GM23338 (cell line): Measurements from ENCODE around the gene CDK2. TPM values are rescaled to one million over a fixed set of nuclear protein-coding genes. Genes with fewer than 3 reads are reported as not detected.

Source experiments
- ATAC-seq: fragments of 200-7000 bp; cut with Tn5 transposase; 3 replicates; pipeline ENCODE4 v1.9.1; 2020
- DNase-seq: peaks from one replicate; pipeline ENCODE4 v3.0.0-alpha.2; 2015; ENCODE audit warnings: low spot score
- H2AFZ ChIP-seq: fragments of 200-600 bp; sonication (generic); 2 replicates; pipeline ENCODE4 v1.8.0; 2016; ENCODE audit warnings: antibody characterized with exemption, mild to moderate bottlenecking, moderate library complexity
- H3F3A ChIP-seq: fragments of 200-600 bp; sonication (generic); replicated peaks from 2 replicates; pipeline ENCODE4 v1.8.0; 2017; ENCODE audit warnings: antibody characterized with exemption, mixed run types, low read depth
- H3K27ac ChIP-seq: fragments of 200-600 bp; sonication (generic); 2 replicates; pipeline ENCODE4 v1.6.1; 2016; ENCODE audit warnings: low read depth
- H3K27me3 ChIP-seq: fragments of 200-600 bp; sonication (generic); 2 replicates; pipeline ENCODE4 v1.8.0; 2016; ENCODE audit warnings: mild to moderate bottlenecking, mixed run types, moderate library complexity; ENCODE audit not compliant: insufficient read depth
- H3K36me3 ChIP-seq: fragments of 200-600 bp; sonication (generic); 2 replicates; pipeline ENCODE4 v1.8.0; 2016; ENCODE audit warnings: mild to moderate bottlenecking; ENCODE audit not compliant: insufficient read depth
- H3K4me1 ChIP-seq: fragments of 200-600 bp; sonication (generic); 2 replicates; pipeline ENCODE4 v1.8.0; 2016; ENCODE audit warnings: mild to moderate bottlenecking, moderate library complexity; ENCODE audit not compliant: insufficient read depth
- H3K4me2 ChIP-seq: fragments of 200-600 bp; sonication (generic); 2 replicates; pipeline ENCODE4 v1.7.1; 2017; ENCODE audit warnings: mixed run types
- H3K4me3 ChIP-seq: fragments of 200-600 bp; sonication (generic); 2 replicates; pipeline ENCODE4 v1.6.1; 2016; ENCODE audit warnings: mixed run types
- H3K79me2 ChIP-seq: fragments of 200-600 bp; sonication (generic); replicated peaks from 2 replicates; pipeline ENCODE4 v1.8.0; 2017; ENCODE audit warnings: mild to moderate bottlenecking; ENCODE audit not compliant: insufficient read depth
- H3K9me2 ChIP-seq: fragments of 200-600 bp; sonication (generic); 2 replicates; pipeline ENCODE4 v1.8.0; 2017; ENCODE audit not compliant: insufficient read depth
- H4K20me1 ChIP-seq: fragments of 200-600 bp; sonication (generic); replicated peaks from 2 replicates; pipeline ENCODE4 v1.8.0; 2017; ENCODE audit warnings: mild to moderate bottlenecking; ENCODE audit not compliant: insufficient read depth
- H3K27ac Mint-ChIP-seq: 2 replicates; pipeline ENCODE4 v1.8.0; 2020; ENCODE audit warnings: inconsistent platforms, mild to moderate bottlenecking, moderate library complexity, mixed read lengths
- H3K27me3 Mint-ChIP-seq: 3 replicates; pipeline ENCODE4 v1.8.0; 2022; ENCODE audit warnings: low read depth, mild to moderate bottlenecking, moderate library complexity, mixed read lengths, inconsistent platforms; ENCODE audit not compliant: insufficient read depth, poor library complexity
- H3K36me3 Mint-ChIP-seq: 3 replicates; pipeline ENCODE4 v1.8.0; 2021; ENCODE audit warnings: low read depth, mild to moderate bottlenecking, inconsistent platforms, moderate library complexity, mixed read lengths
- H3K4me1 Mint-ChIP-seq: 3 replicates; pipeline ENCODE4 v1.8.0; 2020; ENCODE audit warnings: mild to moderate bottlenecking, inconsistent platforms, mixed read lengths
- H3K4me3 Mint-ChIP-seq: 3 replicates; pipeline ENCODE4 v1.8.0; 2021; ENCODE audit warnings: moderate library complexity, mild to moderate bottlenecking, inconsistent platforms, mixed read lengths
- H3K9me3 Mint-ChIP-seq: 3 replicates; pipeline ENCODE4 v1.8.0; 2020; ENCODE audit warnings: moderate library complexity, mild to moderate bottlenecking, inconsistent platforms, mixed read lengths
- CREB1 ChIP-seq: fragments of 250-450 bp; sonication (Bioruptor Pico); IDR thresholded peaks from 2 replicates; pipeline ENCODE4 v1.5.0; 2020; ENCODE audit warnings: low read depth, mild to moderate bottlenecking, moderate library complexity
- EZH2 ChIP-seq: fragments of 200-600 bp; sonication (generic); IDR thresholded peaks from one replicate; pipeline ENCODE4 v1.8.0; 2017; ENCODE audit warnings: antibody characterized with exemption, mild to moderate bottlenecking, low read depth; ENCODE audit not compliant: unreplicated experiment
- JUNB ChIP-seq: IDR thresholded peaks from one replicate; pipeline ENCODE4 v1.6.1; 2016; ENCODE audit warnings: antibody characterized with exemption; ENCODE audit not compliant: unreplicated experiment
- NANOG ChIP-seq: IDR thresholded peaks from 2 replicates; pipeline ENCODE4 v1.6.1; 2016; ENCODE audit warnings: antibody characterized with exemption, borderline replicate concordance
- POLR2AphosphoS5 ChIP-seq: IDR thresholded peaks from 2 replicates; pipeline ENCODE4 v1.6.1; 2016; ENCODE audit warnings: antibody characterized with exemption, low read depth
- STAT1 ChIP-seq: IDR thresholded peaks from one replicate; pipeline ENCODE4 v1.6.1; 2016; ENCODE audit warnings: antibody characterized with exemption; ENCODE audit not compliant: unreplicated experiment
- polyA plus RNA-seq: library from polyadenylated mRNA; unstranded; fragments of >200 nt; fragmentation: Nextera tagmentation; extraction: Ambion mirVana; gene quantifications from 2 replicates; pipeline ENCODE4 v1.2.1, GENCODE V29; 2016
- total RNA-seq: library from RNA; depleted of rRNA; stranded (reverse); fragments of >200 nt; shearing (Covaris generic); gene quantifications from 2 replicates; pipeline ENCODE4 v1.2.3, GENCODE V29; 2014
- TF ChIP-seq, protein P1 (sequence below): IDR thresholded peaks from 2 replicates; pipeline ENCODE4 v1.6.1; 2016; ENCODE audit warnings: antibody characterized with exemption
- TF ChIP-seq, protein P2 (sequence below): IDR thresholded peaks from one replicate; pipeline ENCODE4 v1.6.1; 2018; ENCODE audit warnings: antibody characterized with exemption; ENCODE audit not compliant: unreplicated experiment
- TF ChIP-seq, protein P3 (sequence below), 2 experiments: fragments of 200-600 bp in 1 of 2; sonication (generic) in 1 of 2; conservative IDR thresholded peaks; 2 replicates each; pipeline versions ENCODE4 v1.5.1 to v1.6.1; 2016 to 2017; ENCODE audit warnings: antibody characterized with exemption in 2 of 2, low read depth in 2 of 2, mild to moderate bottlenecking in 2 of 2, moderate library complexity in 1 of 2

CDK2 gene
- total and polyA plus RNA-seq, 2 experiments from 2014 or later: 15.2 to 31.0 TPM

GRCh38 chr12:55931317-55931779, 35.3 kb upstream of the CDK2 start:
- Histone ChIP-seq H3K79me2 (peaks cover 4% of the 10 kb centered on the region), H3F3A (peaks cover 11% of the 10 kb centered on the region), H3K4me2 (peak overlapping the region; percentile 86), H3K27me3 (peaks cover 40% of the 10 kb centered on the region), H3K4me1 (peaks cover 42% of the 10 kb centered on the region), H3K36me3 (no peaks in the 10 kb centered on the region), H3K4me3 (peak overlapping the region; percentile 75), H2AFZ (peak overlapping the region; percentile 96), H3K9me2 (no peaks in the 10 kb centered on the region), H3K27ac (no peak overlapping the region; the same call in 1 of the 2 replicates), H4K20me1 (no peaks in the 10 kb centered on the region)
- TF ChIP-seq NANOG: no peak
- TF ChIP-seq EZH2: no peak
- TF ChIP-seq, protein P1, sequence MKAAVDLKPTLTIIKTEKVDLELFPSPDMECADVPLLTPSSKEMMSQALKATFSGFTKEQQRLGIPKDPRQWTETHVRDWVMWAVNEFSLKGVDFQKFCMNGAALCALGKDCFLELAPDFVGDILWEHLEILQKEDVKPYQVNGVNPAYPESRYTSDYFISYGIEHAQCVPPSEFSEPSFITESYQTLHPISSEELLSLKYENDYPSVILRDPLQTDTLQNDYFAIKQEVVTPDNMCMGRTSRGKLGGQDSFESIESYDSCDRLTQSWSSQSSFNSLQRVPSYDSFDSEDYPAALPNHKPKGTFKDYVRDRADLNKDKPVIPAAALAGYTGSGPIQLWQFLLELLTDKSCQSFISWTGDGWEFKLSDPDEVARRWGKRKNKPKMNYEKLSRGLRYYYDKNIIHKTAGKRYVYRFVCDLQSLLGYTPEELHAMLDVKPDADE: no peak
- TF ChIP-seq CREB1 (CRISPR knock-in tag): no peak
- Mint-ChIP-seq H3K27ac (peak overlapping the region; percentile 34; the same call in 1 of the 2 replicates), H3K36me3 (peaks cover 4% of the 10 kb centered on the region; the same call in 1 of the 3 replicates), H3K9me3 (no peaks in the 10 kb centered on the region; the same call in 2 of the 3 replicates), H3K4me3 (peak overlapping the region; percentile 81), H3K27me3 (peaks cover 29% of the 10 kb centered on the region), H3K4me1 (peaks cover 28% of the 10 kb centered on the region)
- DNase-seq (no peak), ATAC-seq (no peak)

DNA sequence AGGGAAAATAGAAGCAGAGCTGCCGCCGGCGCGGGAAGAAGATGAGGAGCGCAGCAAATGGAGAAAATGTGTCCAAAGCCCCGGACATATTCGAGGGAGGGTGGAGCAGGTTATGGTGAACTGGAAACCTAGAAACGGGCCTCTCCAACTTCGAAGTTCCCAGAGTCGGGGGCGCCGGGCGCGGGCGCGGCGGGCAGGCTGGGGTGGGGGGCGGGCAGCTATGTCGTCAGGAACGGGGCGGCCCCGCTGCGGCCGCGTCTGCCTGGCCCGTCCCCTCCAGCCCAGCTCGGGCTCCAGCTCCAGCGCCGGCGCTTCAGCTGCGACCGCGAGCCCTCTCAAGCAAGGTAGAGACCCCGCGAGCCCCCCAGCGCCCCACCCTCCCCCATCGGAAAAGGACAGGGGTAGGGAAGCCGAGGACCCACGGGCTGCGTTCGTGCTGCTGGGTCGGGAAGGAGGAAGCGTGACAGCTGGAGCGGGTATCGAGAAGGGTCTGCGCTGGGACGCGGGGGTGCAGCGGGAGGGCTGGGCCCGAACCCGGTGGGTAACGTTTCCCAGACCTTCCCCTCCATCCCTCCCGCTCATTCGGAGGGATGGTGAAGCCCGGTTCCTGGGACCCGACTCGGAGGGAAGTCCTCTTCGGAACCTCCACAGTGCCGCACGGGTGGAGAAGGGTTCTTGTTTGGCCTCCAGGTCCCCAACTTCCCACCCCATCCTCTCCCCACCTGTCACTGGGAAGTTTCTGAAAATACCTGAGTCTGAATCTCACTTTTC, 34.7 kb upstream of the CDK2 start:
- H3F3A ChIP-seq: peaks cover 11% of the 10 kb centered on the region
- no peaks in the 10 kb centered on the region for H3K79me2 ChIP-seq
- H3K27ac Mint-ChIP-seq: peak overlapping the region; percentile 34; the same call in 1 of the 2 replicates
- H3K9me3 Mint-ChIP-seq: no peaks in the 10 kb centered on the region; the same call in 2 of the 3 replicates
- DNase-seq: peak; percentile 70
- ATAC-seq: peak; percentile 22
- H3K9me2 ChIP-seq: no peaks in the 10 kb centered on the region
- peaks cover 43% of the 10 kb centered on the region for H3K27me3 ChIP-seq
- peak overlapping the region; percentile 96 for H2AFZ ChIP-seq
- H3K27me3 Mint-ChIP-seq: peaks cover 27% of the 10 kb centered on the region
- no peaks in the 10 kb centered on the region for H4K20me1 ChIP-seq
- peaks cover 28% of the 10 kb centered on the region for H3K4me1 Mint-ChIP-seq
- H3K4me3 Mint-ChIP-seq: peak overlapping the region; percentile 81
- H3K36me3 Mint-ChIP-seq: peaks cover 4% of the 10 kb centered on the region; the same call in 1 of the 3 replicates
- H3K4me2 ChIP-seq: peak overlapping the region; percentile 86
- H3K4me1 ChIP-seq: peaks cover 42% of the 10 kb centered on the region
- H3K27ac ChIP-seq: no peak overlapping the region; the same call in 1 of the 2 replicates
- peak overlapping the region; percentile 75 for H3K4me3 ChIP-seq
- H3K36me3 ChIP-seq: no peaks in the 10 kb centered on the region
- TF ChIP-seq JUNB: no peak
- TF ChIP-seq POLR2AphosphoS5: no peak; the same call in 1 of the 2 replicates
- TF ChIP-seq, protein P2, sequence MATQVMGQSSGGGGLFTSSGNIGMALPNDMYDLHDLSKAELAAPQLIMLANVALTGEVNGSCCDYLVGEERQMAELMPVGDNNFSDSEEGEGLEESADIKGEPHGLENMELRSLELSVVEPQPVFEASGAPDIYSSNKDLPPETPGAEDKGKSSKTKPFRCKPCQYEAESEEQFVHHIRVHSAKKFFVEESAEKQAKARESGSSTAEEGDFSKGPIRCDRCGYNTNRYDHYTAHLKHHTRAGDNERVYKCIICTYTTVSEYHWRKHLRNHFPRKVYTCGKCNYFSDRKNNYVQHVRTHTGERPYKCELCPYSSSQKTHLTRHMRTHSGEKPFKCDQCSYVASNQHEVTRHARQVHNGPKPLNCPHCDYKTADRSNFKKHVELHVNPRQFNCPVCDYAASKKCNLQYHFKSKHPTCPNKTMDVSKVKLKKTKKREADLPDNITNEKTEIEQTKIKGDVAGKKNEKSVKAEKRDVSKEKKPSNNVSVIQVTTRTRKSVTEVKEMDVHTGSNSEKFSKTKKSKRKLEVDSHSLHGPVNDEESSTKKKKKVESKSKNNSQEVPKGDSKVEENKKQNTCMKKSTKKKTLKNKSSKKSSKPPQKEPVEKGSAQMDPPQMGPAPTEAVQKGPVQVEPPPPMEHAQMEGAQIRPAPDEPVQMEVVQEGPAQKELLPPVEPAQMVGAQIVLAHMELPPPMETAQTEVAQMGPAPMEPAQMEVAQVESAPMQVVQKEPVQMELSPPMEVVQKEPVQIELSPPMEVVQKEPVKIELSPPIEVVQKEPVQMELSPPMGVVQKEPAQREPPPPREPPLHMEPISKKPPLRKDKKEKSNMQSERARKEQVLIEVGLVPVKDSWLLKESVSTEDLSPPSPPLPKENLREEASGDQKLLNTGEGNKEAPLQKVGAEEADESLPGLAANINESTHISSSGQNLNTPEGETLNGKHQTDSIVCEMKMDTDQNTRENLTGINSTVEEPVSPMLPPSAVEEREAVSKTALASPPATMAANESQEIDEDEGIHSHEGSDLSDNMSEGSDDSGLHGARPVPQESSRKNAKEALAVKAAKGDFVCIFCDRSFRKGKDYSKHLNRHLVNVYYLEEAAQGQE: no peak
- TF ChIP-seq, protein P1: no peak
- no peak for TF ChIP-seq CREB1 (CRISPR knock-in tag)
- TF ChIP-seq, protein P3, sequence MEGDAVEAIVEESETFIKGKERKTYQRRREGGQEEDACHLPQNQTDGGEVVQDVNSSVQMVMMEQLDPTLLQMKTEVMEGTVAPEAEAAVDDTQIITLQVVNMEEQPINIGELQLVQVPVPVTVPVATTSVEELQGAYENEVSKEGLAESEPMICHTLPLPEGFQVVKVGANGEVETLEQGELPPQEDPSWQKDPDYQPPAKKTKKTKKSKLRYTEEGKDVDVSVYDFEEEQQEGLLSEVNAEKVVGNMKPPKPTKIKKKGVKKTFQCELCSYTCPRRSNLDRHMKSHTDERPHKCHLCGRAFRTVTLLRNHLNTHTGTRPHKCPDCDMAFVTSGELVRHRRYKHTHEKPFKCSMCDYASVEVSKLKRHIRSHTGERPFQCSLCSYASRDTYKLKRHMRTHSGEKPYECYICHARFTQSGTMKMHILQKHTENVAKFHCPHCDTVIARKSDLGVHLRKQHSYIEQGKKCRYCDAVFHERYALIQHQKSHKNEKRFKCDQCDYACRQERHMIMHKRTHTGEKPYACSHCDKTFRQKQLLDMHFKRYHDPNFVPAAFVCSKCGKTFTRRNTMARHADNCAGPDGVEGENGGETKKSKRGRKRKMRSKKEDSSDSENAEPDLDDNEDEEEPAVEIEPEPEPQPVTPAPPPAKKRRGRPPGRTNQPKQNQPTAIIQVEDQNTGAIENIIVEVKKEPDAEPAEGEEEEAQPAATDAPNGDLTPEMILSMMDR (conservative IDR thresholded peaks at IDR 0.05; ENCODE audit: low read depth in 2 of 2): no peak
- TF ChIP-seq EZH2: no peak
- no peak for TF ChIP-seq STAT1
